HG03095 (cell line): ENCODE data around the gene DUSP1.
"Not testable (repeated sequence)": the region's sequence is repeated elsewhere in the genome, so short reads cannot be mapped to it uniquely, and the experiment has no call there.

Experiments used
- ATAC-seq: cut with Tn5 transposase; IDR thresholded peaks from one replicate; pipeline ENCODE4 v1.9.1; 2021; ENCODE audit warnings: moderate library complexity; ENCODE audit not compliant: unreplicated experiment

The DUSP1 gene

GRCh38 chr5:172770675-172771438 lies at the start of gene DUSP1:
Gene DUSP1, minus strand, starts transcription at chr5:172771195. Its CDS starts 243 bp downstream, at chr5:172770952.
- ATAC-seq = peak; percentile 54

- ATAC-seq = no peak
These were observed 49.2 kb upstream of the DUSP1 start for GRCh38 chr5:172820046-172820767.

- no peak for ATAC-seq
These were observed 48.6 kb upstream of the DUSP1 start for GRCh38 chr5:172819569-172819968.

GRCh38 chr5:172818081-172818480 lies 47.1 kb upstream of the DUSP1 start:
- ATAC-seq = no peak

- ATAC-seq = no peak
These were observed 46.7 kb upstream of the DUSP1 start for GRCh38 chr5:172817664-172818063.

- no peak for ATAC-seq
These were observed 46.0 kb upstream of the DUSP1 start for GRCh38 chr5:172816925-172817562.

GRCh38 chr5:172815631-172816030 lies 44.6 kb upstream of the DUSP1 start:
- no peak for ATAC-seq

- ATAC-seq = not testable (repeated sequence)
These were observed 40.0 kb upstream of the DUSP1 start for GRCh38 chr5:172810996-172811395.

GRCh38 chr5:172809774-172810173 lies 38.8 kb upstream of the DUSP1 start:
- ATAC-seq = no peak

GRCh38 chr5:172807766-172808311 lies 36.8 kb upstream of the DUSP1 start:
- ATAC-seq = no peak

GRCh38 chr5:172806897-172807672 lies 36.1 kb upstream of the DUSP1 start:
- ATAC-seq = peak; percentile 96

- no peak for ATAC-seq
These were observed 34.8 kb upstream of the DUSP1 start for GRCh38 chr5:172805736-172806255.

GRCh38 chr5:172805018-172805683 lies 34.2 kb upstream of the DUSP1 start:
- no peak for ATAC-seq

GRCh38 chr5:172802567-172803176 lies 31.7 kb upstream of the DUSP1 start:
- ATAC-seq = no peak

GRCh38 chr5:172802112-172802511 lies 31.1 kb upstream of the DUSP1 start:
- ATAC-seq = no peak

- no peak for ATAC-seq
These were observed 30.2 kb upstream of the DUSP1 start for GRCh38 chr5:172801179-172801671.

GRCh38 chr5:172800088-172800551 lies 29.1 kb upstream of the DUSP1 start:
- ATAC-seq = no peak

GRCh38 chr5:172799416-172799815 lies 28.4 kb upstream of the DUSP1 start:
- ATAC-seq = no peak
